Activated CD4-positive, alpha-beta T cell treated with anti-CD3 and anti-CD28 coated beads, Interleukin-2, amount 50 U/mL, for 1 hour (primary cell): ENCODE results near the gene MBD6.
"Not testable (repeated sequence)": the region's sequence is repeated elsewhere in the genome, so short reads cannot be mapped to it uniquely, and the experiment has no call there.

Experiments used
- DNase-seq: peaks from one replicate; pipeline ENCODE4 v3.0.0-alpha.2; 2020

The MBD6 gene

GRCh38 chr12:57552835-57553313 lies 30.2 kb downstream of the MBD6 start:
- DNase-seq, result no peak

- no peak for DNase-seq
Measured at GRCh38 chr12:57553343-57554202, 30.9 kb downstream of the MBD6 start.

- no peak for DNase-seq
Measured at GRCh38 chr12:57554453-57554852, 31.8 kb downstream of the MBD6 start.

GRCh38 chr12:57554897-57555296 lies 32.3 kb downstream of the MBD6 start:
- DNase-seq, result no peak

- DNase-seq, result no peak
Measured at GRCh38 chr12:57558864-57559263, 36.2 kb downstream of the MBD6 start.

- DNase-seq, result no peak
Measured at GRCh38 chr12:57560516-57560915, 37.9 kb downstream of the MBD6 start.

GRCh38 chr12:57561117-57561516 lies 38.5 kb downstream of the MBD6 start:
- DNase-seq, result not testable (repeated sequence)

- no peak for DNase-seq
Measured at GRCh38 chr12:57563358-57563757, 40.7 kb downstream of the MBD6 start.

- DNase-seq, result no peak
Measured at GRCh38 chr12:57564178-57564740, 41.6 kb downstream of the MBD6 start.

GRCh38 chr12:57568838-57569237 lies 46.2 kb downstream of the MBD6 start:
- no peak for DNase-seq

- DNase-seq, result no peak
Measured at GRCh38 chr12:57569858-57570257, 47.2 kb downstream of the MBD6 start.

- not testable (repeated sequence) for DNase-seq
Measured at GRCh38 chr12:57570438-57570837, 47.8 kb downstream of the MBD6 start.

- DNase-seq, result no peak
Measured at GRCh38 chr12:57571926-57572762, 49.5 kb downstream of the MBD6 start.

GRCh38 chr12:57574795-57575194 lies 52.2 kb downstream of the MBD6 start:
- no peak for DNase-seq

- DNase-seq, result no peak
Measured at GRCh38 chr12:57575771-57576612, 53.4 kb downstream of the MBD6 start.

GRCh38 chr12:57576613-57577160 lies 54.1 kb downstream of the MBD6 start:
- no peak for DNase-seq

- DNase-seq, result no peak
Measured at GRCh38 chr12:57577981-57578758, 55.5 kb downstream of the MBD6 start.

- DNase-seq, result no peak
Measured at GRCh38 chr12:57579011-57579410, 56.4 kb downstream of the MBD6 start.
